Stomach (tissue), 4 donors: ENCODE results near the gene SH3PXD2A.

Experiments
- EP300 ChIP-seq: sonication (generic); formaldehyde crosslinking; IDR thresholded peaks from one replicate; pipeline ENCODE4 v1.6.1; 2017; ENCODE audit warnings: antibody characterized with exemption
- POLR2A ChIP-seq, 4 donors: fragments of 450-650 bp; IDR thresholded peaks; one replicate each; pipeline ENCODE4 v1.6.1; 2016; ENCODE audit warnings: antibody characterized with exemption in 4 of 4, control low read depth in 2 of 4, mild to moderate bottlenecking in 1 of 4, moderate library complexity in 1 of 4
- POLR2AphosphoS5 ChIP-seq, 3 donors: sonication (generic); formaldehyde crosslinking; IDR thresholded peaks; one replicate each; pipeline ENCODE4 v1.6.1; 2016; ENCODE audit warnings: antibody characterized with exemption in 3 of 3
- TF ChIP-seq, protein P1 (sequence below), 7 experiments: fragments of 450-650 bp in 4 of 7; fragments of 200-600 bp in 3 of 7; sonication (generic) in 3 of 7; IDR thresholded peaks; one replicate each; pipeline ENCODE4 v1.5.1; 2016 to 2019; ENCODE audit warnings: antibody characterized with exemption in 7 of 7, control low read depth in 2 of 7, mild to moderate bottlenecking in 1 of 7

DNA sequence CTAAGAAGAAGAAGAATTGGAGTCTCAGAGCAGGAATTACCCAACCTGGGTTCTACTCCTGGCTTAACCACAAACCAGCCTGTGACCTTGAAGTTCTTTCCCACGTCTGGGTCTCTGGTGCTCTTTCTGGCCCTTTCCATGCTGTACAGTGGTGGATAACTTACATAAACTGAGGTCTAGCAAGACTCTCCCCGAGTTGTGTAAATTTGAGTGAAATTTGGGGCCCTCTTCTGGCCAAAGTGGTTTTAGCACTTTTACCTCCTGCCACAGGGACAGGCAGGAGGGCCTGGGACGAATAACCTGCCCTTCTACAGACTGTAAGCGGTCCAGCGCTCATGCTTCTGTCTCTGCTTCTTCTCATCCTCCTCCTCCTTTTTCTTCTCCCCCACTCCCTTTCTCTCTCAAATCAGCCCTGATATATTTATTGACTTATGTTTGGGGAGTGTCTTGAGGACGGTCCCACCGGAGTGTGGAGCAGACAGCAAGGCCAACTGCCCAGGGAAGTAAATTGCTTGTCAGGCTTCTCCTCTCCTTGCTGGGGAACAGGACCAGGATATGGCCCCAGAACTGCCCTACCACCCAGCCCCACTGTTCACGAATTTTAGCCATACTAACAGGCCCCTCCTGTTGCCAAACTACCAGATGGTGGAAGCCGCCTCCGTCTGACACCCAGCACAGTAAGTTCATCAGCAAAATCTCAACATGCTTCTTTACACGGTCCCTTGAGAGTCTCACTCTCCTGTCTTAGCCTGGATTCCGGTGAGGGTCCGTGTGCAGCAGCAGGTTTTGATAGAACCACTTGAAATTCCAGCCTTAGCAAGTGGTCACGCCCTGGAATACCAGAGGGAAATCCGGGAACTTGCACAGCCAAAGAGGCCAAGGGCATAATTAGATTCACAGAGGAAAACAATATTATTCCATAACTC is 4.0 kb upstream of the SH3PXD2A start:
- TF ChIP-seq, protein P1, sequence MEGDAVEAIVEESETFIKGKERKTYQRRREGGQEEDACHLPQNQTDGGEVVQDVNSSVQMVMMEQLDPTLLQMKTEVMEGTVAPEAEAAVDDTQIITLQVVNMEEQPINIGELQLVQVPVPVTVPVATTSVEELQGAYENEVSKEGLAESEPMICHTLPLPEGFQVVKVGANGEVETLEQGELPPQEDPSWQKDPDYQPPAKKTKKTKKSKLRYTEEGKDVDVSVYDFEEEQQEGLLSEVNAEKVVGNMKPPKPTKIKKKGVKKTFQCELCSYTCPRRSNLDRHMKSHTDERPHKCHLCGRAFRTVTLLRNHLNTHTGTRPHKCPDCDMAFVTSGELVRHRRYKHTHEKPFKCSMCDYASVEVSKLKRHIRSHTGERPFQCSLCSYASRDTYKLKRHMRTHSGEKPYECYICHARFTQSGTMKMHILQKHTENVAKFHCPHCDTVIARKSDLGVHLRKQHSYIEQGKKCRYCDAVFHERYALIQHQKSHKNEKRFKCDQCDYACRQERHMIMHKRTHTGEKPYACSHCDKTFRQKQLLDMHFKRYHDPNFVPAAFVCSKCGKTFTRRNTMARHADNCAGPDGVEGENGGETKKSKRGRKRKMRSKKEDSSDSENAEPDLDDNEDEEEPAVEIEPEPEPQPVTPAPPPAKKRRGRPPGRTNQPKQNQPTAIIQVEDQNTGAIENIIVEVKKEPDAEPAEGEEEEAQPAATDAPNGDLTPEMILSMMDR (IDR thresholded peaks at IDR 0.05): peak in 5 of 7 experiments; percentile 47 to 82 (median 66)
- TF ChIP-seq EP300 (no peak), POLR2A (IDR thresholded peaks at IDR 0.05) (no peak), POLR2AphosphoS5 (IDR thresholded peaks at IDR 0.05) (no peak)
